ENCODE results near the gene RECQL5.
"Not testable (repeated sequence)": the region's sequence is repeated elsewhere in the genome, so short reads cannot be mapped to it uniquely, and the experiment has no call there.

RECQL5 gene

DNA sequence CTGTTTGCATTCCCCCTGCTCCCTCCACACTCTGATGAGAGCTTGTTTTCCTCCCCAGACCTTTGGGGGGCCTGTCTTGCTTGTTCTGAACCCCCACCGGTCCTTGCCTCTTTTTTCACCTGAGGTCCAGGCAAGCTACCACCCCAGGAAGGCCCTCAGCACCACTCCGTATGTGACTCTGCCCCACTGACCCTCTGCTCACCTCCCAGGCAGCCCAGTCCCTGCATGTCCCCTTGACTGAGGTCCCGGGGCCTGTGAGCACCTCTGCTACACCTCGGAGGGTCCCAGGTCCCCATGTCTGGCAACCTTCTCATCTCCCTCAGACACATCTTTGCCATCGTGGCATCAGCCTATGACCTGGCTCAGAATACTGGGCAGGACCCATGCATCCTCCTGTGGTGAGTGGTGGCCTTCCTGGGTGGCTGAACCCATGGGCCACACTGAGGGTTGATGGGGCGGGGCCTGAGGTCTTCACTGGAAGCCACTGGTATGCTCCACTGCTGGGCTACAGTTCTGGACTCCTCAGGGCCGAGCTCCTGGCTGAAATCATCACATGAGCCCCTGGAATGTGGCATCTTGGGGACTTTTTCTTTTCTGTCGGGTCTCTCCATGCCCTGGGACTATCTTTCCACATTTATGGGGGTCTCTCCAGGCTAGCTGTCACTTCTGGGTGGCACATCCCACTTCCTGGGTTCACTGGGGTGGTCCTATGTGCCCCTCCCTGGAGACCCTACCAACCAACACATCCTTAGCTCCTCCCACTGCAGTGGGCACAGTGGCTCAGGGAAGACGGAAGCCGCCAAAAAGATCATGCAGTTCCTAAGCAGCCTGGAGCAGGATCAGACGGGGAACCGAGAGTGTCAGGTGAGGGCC, 75.9 kb downstream of the RECQL5 start:
- DNase-seq: no peak

DNA sequence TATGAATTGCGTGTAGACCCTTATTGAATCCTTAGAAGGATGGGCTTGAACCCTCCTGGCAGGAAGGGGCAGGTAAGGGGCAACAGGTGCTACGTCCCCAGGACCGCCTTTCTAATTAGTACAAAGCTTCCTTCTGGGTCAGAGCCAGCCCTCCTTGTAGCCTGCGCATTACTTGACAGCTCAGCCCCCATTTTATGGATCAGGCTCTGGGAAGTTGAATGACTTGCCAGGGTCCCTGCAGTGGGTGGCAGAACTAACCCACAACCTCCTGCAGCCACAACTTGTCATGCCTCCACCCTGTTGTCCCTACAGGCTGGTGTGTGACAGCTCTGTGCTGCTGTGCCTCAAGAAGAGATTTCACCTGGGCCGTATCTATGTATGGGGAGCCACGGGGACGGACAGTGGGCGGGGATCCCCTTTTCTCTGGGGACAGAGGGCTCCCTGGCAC, 76.6 kb downstream of the RECQL5 start:
- DNase-seq: no peak

DNA sequence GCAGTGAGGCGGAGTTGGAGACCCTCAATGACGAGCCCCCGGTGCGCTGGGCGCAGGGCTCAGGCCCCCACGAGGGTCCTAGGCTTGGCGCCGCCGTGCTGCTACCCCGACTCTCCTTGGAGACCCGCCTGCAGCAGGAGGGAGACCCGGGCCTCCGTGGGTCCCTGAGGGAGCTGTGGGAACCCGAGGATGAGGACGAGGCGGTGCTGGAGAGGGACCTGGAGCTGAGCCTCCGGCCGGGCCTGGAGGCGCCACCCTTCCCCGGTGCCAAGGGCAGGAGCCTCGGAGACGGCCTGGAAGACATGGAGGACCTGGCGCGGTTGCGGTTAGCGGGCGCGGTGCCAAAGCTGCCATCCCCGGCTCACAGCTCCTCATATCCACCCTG, 77.0 kb downstream of the RECQL5 start:
- no peak for DNase-seq

DNA sequence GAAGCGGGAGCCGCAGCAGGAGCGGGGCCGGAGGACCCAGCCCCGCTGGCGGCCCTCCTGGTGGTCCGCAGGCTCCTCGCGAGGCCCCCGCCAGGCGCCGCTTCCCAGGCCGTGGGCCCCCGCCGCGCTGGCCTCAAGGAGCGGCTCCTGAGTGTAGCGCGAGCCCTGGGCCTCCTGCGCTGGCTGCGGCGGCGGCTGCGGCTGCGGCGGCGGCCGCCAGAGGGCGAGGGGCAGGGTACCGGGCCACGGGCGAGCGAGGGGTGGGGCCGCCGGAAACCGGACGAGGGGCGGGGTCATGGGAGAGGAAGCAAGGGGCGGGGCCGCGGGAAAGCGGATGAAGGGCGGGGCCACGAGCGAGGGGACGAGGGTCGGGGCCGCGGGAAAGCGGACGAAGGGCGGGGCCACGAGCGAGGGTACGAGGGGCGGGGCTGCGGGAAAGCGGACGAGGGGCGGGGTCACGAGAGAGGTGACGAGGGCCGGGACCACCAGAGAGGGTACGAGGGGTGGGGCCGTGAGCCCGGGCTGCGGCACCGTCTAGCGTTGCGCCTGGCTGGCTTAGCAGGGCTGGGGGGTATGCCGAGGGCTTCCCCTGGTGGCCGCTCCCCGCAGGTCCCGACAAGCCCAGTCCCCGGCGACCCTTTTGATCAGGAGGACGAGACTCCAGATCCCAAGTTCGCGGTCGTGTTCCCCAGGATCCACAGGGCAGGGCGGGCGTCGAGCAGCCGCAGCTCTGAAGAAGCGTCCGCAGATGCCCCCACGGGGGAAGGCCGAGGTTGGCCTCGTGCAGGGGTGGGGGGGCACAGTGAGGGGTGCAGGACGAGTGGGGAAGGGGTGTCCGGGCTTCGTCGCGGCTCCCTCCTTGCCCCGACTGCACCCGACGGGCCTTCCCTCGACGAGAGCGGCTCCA, 77.7 kb downstream of the RECQL5 start:
- DNase-seq: peak; percentile 84 to 92

DNA sequence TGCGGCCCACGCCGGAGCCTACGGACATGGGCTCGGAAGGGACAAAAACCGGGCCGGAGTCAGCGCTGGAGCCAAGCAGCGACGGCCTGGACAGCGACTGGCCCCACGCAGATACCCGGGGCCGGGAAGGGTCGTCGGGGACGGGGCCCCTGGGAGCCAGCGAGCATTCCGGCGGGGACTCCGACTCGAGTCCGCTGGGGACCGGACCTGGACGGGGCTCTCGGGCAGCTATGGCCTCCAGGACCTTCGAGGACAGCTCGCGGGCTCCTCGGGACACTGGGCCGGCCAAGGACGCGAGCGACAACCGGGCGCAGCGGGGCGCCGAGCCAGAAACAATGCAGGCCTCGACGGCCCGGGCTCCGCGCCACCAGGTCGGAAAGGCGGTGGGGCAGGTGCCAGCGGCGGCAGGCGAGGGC, 78.3 kb downstream of the RECQL5 start:
- peak in 1 of 2 experiments; percentile 48 for DNase-seq

DNA sequence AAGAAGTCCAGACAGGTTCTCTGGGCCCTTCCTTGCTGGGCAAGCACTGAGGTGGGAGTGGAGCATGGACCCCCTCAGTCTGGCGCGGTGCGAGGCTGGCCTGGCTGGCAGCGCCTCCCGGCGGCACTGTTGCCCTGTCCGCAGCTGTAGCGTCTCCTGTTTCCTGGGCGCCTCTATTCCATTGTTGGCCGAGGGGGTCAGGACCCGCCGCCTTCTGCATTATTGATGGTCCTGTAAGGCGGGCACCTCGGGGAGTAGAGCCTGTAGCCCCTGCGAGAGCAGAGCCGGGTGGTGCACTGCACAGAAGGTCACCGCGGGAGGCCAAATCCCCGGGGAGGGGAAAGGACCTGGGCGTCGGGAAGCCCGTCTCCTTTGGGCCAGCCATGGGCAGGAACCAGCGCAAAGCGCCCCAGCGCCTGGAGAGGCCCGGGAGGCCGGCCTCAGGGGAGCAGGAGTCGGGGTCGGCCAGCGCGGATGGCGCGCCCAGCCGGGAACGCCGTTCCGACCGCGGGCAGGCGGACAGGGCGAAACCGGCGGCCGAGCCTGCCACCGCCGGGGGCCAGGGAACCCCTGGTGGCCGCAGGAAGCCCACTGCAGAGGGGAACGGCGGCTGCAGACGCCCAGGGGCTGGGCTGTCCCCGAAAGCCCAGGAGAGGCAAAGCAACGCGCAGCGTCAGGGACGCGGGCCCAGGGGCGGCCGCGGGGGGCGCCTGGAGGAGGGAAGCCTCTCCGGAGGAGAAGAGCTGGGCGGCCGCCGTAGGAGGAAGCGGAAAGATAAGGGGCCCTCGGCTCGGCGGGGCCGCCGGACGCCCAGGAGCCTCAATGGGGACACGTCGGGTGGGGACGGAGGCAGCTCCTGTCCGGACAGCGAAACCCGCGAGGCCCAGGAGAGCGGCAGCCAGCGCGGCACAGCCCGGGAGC, 79.0 kb downstream of the RECQL5 start, which contains the start of gene MYO15B:
Gene MYO15B, plus strand, starts transcription at position 126 of the 921 bp plus-strand sequence. Its CDS starts 258 bp downstream, at position 384.
- DNase-seq: no peak

DNA sequence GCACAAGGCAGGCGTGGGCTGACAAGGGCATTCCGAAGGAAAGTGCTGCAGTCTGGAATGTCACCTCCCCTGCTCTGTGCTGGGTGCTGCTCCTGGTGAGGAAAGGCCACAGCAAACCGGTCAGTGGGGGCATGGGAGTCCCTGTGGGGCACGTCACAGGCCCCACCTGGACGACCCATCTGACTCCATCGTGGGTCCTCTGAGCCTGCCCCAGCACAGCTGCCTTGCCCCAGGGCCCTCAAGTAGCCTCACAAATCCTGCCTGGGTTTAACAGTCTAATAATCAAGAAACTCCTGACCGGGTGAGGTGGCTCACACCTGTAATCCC, 82.1 kb downstream of the RECQL5 start:
- no peak for DNase-seq

DNA sequence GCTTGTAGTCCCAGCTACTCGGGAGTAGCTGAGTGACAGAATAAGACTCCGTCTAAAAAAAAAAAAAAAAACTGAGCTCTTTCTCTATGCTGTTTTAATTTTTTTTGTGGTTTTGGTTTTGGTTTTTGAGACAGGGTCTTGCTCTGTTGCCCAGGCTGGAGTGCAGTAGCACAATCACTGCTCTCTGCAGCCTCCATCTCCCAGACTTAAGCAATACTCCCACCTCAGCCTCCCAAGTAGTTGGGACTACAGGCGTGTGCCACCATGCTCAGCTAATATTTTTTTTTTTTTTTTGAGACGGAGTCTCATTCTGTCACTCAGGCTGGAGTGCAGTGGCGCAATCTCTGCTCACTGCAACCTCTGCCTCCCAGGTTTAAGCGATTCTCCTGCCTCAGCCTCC, 83.8 kb downstream of the RECQL5 start:
- not testable (repeated sequence) for DNase-seq

DNA sequence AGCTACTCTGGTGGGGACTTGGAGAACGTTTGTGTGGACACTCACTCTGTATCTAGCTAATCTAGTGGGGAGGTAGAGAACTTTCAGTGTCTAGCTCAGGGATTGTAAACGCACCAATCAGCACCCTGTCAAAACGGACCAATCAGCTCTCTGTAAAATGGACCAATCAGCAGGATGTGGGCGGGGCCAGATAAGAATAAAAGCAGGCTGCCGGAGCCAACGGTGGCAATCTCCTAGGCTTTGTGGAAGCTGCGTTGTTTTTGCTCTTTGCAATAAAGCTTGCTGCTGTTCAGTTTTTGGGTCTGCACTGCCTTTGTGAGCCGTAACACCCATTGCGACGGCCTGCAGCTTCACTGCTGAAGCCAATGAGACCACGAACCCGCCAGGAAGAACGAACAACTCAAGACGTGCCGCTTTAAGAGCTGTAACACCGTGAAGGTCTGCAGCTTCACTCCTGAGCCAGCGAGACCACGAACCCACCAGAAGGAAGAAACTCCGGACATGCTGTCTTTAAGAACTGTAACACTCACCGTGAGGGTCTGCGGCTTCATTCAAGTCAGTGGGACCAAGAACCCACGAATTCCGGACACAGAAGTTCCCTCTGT, 85.7 kb downstream of the RECQL5 start:
- not testable (repeated sequence) for DNase-seq
